Glutamatergic neuron (in vitro differentiated cells): Measurements from ENCODE around the gene TIE1. TPM values are rescaled to one million over a fixed set of nuclear protein-coding genes. Genes with fewer than 3 reads are reported as not detected.

Experiments
- DNase-seq: peaks from one replicate; pipeline ENCODE4 v3.0.0; 2022
- H3K27ac Mint-ChIP-seq: one replicate; pipeline ENCODE4 v1.8.0; 2020; ENCODE audit warnings: mild to moderate bottlenecking, mixed read lengths, inconsistent platforms; ENCODE audit not compliant: unreplicated experiment
- H3K27me3 Mint-ChIP-seq: one replicate; pipeline ENCODE4 v1.8.0; 2020; ENCODE audit warnings: mild to moderate bottlenecking, moderate library complexity, mixed read lengths, inconsistent platforms; ENCODE audit not compliant: unreplicated experiment
- H3K36me3 Mint-ChIP-seq: one replicate; pipeline ENCODE4 v1.8.0; 2020; ENCODE audit warnings: mild to moderate bottlenecking, mixed read lengths, inconsistent platforms; ENCODE audit not compliant: unreplicated experiment
- H3K4me1 Mint-ChIP-seq: one replicate; pipeline ENCODE4 v1.8.0; 2020; ENCODE audit warnings: mild to moderate bottlenecking, low read depth, mixed read lengths, inconsistent platforms; ENCODE audit not compliant: unreplicated experiment
- H3K4me3 Mint-ChIP-seq: one replicate; pipeline ENCODE4 v1.8.0; 2020; ENCODE audit warnings: mild to moderate bottlenecking, mixed read lengths, inconsistent platforms; ENCODE audit not compliant: unreplicated experiment
- H3K9me3 Mint-ChIP-seq: one replicate; pipeline ENCODE4 v1.8.0; 2020; ENCODE audit warnings: mild to moderate bottlenecking, moderate library complexity, mixed read lengths, inconsistent platforms; ENCODE audit not compliant: unreplicated experiment
- total RNA-seq: library from RNA; stranded (reverse); fragmentation: NEBNext Ultra II Directional; extraction: Animal tissue kit (Norgen Biotek cat#: 25700); gene quantifications from one replicate; pipeline ENCODE4 v1.2.1, GENCODE V29; 2021; ENCODE audit not compliant: unreplicated experiment
- TF ChIP-seq, protein P1 (sequence below): fragments of 200-600 bp; sonication (generic); IDR thresholded peaks from one replicate; pipeline ENCODE4 v1.5.0; 2021; ENCODE audit not compliant: partially characterized antibody, unreplicated experiment

The TIE1 gene
- total RNA-seq, 1 donor from 2014 or later: 11.3 TPM

- no peak for DNase-seq
- Mint-ChIP-seq H3K27me3 (peaks cover 7% of the 10 kb centered on the region), H3K4me1 (peaks cover 5% of the 10 kb centered on the region), H3K9me3 (peaks cover 5% of the 10 kb centered on the region), H3K27ac (peak overlapping the region; percentile 20), H3K4me3 (no peak overlapping the region), H3K36me3 (no peaks in the 10 kb centered on the region)
- TF ChIP-seq, protein P1, sequence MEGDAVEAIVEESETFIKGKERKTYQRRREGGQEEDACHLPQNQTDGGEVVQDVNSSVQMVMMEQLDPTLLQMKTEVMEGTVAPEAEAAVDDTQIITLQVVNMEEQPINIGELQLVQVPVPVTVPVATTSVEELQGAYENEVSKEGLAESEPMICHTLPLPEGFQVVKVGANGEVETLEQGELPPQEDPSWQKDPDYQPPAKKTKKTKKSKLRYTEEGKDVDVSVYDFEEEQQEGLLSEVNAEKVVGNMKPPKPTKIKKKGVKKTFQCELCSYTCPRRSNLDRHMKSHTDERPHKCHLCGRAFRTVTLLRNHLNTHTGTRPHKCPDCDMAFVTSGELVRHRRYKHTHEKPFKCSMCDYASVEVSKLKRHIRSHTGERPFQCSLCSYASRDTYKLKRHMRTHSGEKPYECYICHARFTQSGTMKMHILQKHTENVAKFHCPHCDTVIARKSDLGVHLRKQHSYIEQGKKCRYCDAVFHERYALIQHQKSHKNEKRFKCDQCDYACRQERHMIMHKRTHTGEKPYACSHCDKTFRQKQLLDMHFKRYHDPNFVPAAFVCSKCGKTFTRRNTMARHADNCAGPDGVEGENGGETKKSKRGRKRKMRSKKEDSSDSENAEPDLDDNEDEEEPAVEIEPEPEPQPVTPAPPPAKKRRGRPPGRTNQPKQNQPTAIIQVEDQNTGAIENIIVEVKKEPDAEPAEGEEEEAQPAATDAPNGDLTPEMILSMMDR: no peak
Measured at GRCh38 chr1:43277116-43277876, 23.5 kb upstream of the TIE1 start.

DNA sequence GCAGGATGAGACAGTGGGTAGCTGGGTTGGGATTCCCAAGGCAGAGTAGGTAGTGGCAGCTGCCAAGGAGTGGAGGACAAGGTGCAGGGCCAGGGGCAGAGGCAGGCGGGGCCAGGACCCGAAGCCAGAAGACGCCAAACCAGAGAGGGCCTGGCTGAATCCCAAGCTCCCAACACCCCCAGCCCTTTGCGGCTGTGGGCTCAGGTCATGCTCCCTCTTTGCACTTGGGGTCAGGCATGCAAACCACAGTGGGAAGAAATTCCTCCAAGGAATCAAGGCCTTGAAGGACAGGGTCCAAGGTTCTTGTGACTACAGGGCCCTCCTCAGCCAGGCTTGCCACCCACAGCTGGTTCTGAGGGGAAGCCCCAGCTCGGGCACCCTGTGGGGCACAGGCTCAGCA, 21.6 kb upstream of the TIE1 start:
- Mint-ChIP-seq H3K27ac (no peak overlapping the region), H3K36me3 (no peaks in the 10 kb centered on the region), H3K9me3 (peaks cover 4% of the 10 kb centered on the region), H3K4me3 (no peak overlapping the region), H3K27me3 (peaks cover 8% of the 10 kb centered on the region), H3K4me1 (peaks cover 5% of the 10 kb centered on the region)
- TF ChIP-seq, protein P1: no peak
- no peak for DNase-seq

DNA sequence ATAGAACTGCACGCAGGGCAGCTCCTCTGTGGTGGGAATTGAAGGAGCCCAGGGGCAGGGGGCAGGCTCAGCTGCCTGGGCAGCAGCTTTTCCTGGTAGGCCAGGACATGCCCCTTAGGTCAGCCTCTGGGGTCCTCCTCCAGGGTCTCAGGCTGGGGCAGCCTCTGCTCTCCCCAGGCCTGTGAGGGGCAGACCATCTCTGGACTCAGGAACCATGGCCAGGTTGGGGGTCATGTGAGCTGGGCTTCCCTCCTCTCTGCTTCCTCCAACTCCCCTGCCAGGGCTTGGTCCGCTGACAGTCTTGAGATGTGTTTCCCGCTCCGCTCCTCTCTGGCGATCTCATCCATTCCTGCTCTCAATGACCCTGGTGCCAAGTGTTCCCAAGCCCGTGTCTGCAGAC, 21.1 kb upstream of the TIE1 start:
- Mint-ChIP-seq H3K27me3 (peaks cover 10% of the 10 kb centered on the region), H3K9me3 (peaks cover 4% of the 10 kb centered on the region), H3K4me1 (peaks cover 5% of the 10 kb centered on the region), H3K4me3 (no peak overlapping the region), H3K36me3 (no peaks in the 10 kb centered on the region), H3K27ac (no peak overlapping the region)
- no peak for DNase-seq
- TF ChIP-seq, protein P1: no peak

DNA sequence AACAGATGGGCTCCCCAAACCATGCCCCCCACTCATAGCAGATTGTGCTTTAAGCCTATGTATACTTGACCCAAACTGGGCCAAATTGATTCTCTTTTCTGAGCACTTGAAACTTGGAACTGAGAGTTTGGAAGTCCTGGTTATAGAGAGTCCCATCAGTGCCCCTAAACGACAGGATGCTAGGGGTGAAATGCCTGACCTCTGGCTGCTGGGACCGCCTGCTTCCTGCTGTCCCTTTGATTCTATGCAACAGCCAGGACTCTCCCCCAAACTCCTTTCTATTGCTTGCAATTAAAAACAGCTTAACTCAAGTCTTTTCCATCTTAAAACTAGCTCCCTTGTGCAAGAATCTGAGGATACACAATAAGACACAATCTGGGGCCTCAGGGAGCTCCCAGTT, 20.1 kb upstream of the TIE1 start:
- H3K9me3 Mint-ChIP-seq: peaks cover 2% of the 10 kb centered on the region
- H3K4me3 Mint-ChIP-seq: no peak overlapping the region
- H3K4me1 Mint-ChIP-seq: peaks cover 7% of the 10 kb centered on the region
- H3K36me3 Mint-ChIP-seq: no peaks in the 10 kb centered on the region
- TF ChIP-seq, protein P1: no peak
- no peak for DNase-seq
- no peak overlapping the region for H3K27ac Mint-ChIP-seq
- peaks cover 10% of the 10 kb centered on the region for H3K27me3 Mint-ChIP-seq
